G401 (cell line): ENCODE data around the gene GLT6D1. TPM values are rescaled to one million over a fixed set of nuclear protein-coding genes. Genes with fewer than 3 reads are reported as not detected.

Source experiments
- DNase-seq: peaks from one replicate; pipeline ENCODE4 v3.0.0-alpha.2; 2015; ENCODE audit warnings: low spot score
- in situ Hi-C: cut with HindIII; loops from 2 replicates; pipeline ENCODE4 v1.10.0; 2016; ENCODE audit warnings: low sequenced_read_pairs, mixed read lengths
- total RNA-seq: library from RNA; depleted of rRNA; stranded (reverse); fragments of >200 nt; shearing (Covaris generic); gene quantifications from 2 replicates; pipeline ENCODE4 v1.2.3, GENCODE V29; 2014

GLT6D1 gene
- total RNA-seq, 1 experiment from 2014 or later, result not detected

GRCh38 chr9:135612437-135612836 lies 26.9 kb downstream of the GLT6D1 start:
- DNase-seq, result no peak
- in situ Hi-C loops, result no loop called here

- no peak for DNase-seq
- in situ Hi-C loops, result no loop called here
Observed at GRCh38 chr9:135611875-135612209, 27.5 kb downstream of the GLT6D1 start.

GRCh38 chr9:135611142-135611874 lies 28.0 kb downstream of the GLT6D1 start:
- in situ Hi-C loops, result no loop called here
- DNase-seq, result no peak

GRCh38 chr9:135610290-135611141 lies 28.8 kb downstream of the GLT6D1 start:
- DNase-seq, result no peak
- in situ Hi-C loops, result no loop called here

GRCh38 chr9:135609366-135609955 lies 29.9 kb downstream of the GLT6D1 start:
- in situ Hi-C loops, result no loop called here
- DNase-seq, result no peak

- in situ Hi-C loops, result no loop called here
- no peak for DNase-seq
Observed at GRCh38 chr9:135608999-135609317, 30.4 kb downstream of the GLT6D1 start.

- in situ Hi-C loops, result no loop called here
- DNase-seq, result no peak
Observed at GRCh38 chr9:135608294-135608998, 30.9 kb downstream of the GLT6D1 start.

GRCh38 chr9:135607401-135608293 lies 31.7 kb downstream of the GLT6D1 start:
- in situ Hi-C loops, result no loop called here
- DNase-seq, result no peak

GRCh38 chr9:135606885-135607259 lies 32.5 kb downstream of the GLT6D1 start:
- in situ Hi-C loops, result no loop called here
- no peak for DNase-seq

GRCh38 chr9:135605238-135605781 lies 34.0 kb downstream of the GLT6D1 start:
- DNase-seq, result peak; percentile 53
- in situ Hi-C loops, result no loop called here

GRCh38 chr9:135604437-135605237 lies 34.7 kb downstream of the GLT6D1 start:
- DNase-seq, result no peak
- in situ Hi-C loops, result no loop called here

GRCh38 chr9:135602789-135603481 lies 36.4 kb downstream of the GLT6D1 start:
- in situ Hi-C loops, result no loop called here

GRCh38 chr9:135601988-135602387 lies 37.4 kb downstream of the GLT6D1 start:
- DNase-seq, result no peak
- in situ Hi-C loops, result no loop called here

More at GRCh38 chr9:135602789-135603481, 36.4 kb downstream of the GLT6D1 start:
- DNase-seq, result peak; percentile 12

GRCh38 chr9:135600296-135600817 lies 39.0 kb downstream of the GLT6D1 start:
- in situ Hi-C loops, result no loop called here
- DNase-seq, result no peak

- DNase-seq, result no peak
- in situ Hi-C loops, result no loop called here
Observed at GRCh38 chr9:135596211-135596610, 43.1 kb downstream of the GLT6D1 start.

- DNase-seq, result no peak
- in situ Hi-C loops, result no loop called here
Observed at GRCh38 chr9:135592625-135593024, 46.7 kb downstream of the GLT6D1 start.

GRCh38 chr9:135592331-135592590 lies 47.1 kb downstream of the GLT6D1 start:
- DNase-seq, result no peak
- in situ Hi-C loops, result no loop called here
